NCI-H2107 (cell line): ENCODE results near the gene ATP8B4.

Source experiments
- DNase-seq: peaks from one replicate; lab custom pipeline; 2025; lab: John Stamatoyannopoulos, UW

Gene ATP8B4

DNA sequence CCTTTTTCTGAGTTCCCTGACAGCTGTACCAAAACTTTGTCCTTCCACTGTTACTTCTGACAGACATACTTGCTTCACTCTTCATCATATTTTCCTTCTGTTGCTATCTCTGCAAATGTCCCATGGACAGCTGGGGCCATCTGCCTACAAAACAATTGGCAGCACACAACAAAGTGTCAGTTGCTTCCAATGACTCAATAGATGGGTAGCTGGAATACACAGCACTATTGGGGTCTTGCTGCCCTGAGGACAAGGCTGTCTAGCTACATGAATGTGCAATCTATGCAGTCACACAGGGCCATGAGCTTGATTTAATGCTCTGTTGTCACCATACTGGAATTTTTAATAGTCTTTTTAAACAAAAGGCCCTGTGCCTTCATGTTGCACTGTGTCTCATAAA, 305.4 kb downstream of the ATP8B4 start:
- no peak for DNase-seq

DNA sequence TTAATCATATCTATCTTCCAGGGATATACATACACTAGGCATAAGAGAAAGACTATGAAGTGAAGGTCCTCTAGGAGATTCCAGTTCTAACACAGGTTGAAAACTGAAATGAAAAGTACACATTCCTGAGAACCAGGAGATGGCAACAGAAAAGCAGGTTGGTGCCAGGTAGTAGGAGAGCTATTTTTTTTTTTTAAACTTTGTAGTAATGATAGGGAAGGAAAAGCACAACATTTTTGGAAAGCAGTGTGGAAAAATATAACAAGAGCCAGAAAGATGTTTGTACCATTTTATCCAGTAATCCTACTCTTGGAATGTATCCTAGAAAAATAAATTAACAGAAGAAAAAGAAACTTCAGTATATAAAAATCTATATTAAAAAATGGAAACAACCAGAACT, 308.3 kb downstream of the ATP8B4 start:
- no peak for DNase-seq

DNA sequence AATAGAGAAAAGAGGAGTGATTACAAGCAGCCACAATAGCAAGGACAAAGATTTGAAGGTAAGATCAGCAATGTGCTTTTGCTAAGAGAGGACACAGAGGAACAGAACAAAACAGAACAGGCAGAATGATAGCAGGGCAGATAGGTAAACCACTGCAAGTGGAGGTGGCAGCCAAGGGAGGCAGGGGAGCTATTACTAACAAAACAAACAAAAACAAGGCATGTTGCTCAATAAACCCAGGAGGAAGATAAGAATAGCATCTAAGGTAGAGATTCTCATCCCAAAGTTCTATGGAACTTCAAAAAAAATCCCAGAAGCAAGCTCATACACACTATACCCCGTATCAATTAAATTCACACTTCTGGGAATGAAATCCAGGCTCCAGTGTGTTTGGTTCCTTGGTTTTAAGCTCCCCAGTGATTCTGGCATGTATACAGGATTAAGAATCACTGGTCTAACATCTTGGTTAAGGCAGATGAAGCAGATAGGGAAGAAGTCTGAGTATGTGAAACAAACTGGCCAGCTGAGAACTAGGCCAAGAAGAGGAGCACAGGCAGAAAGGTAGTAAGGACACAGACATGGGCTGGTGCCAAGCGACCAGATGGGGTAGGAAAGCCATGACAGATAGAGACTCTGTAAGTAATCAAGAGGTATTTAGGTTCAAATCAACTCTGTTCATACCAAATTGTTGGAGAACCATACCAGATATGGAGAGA, 309.0 kb downstream of the ATP8B4 start:
- no peak for DNase-seq

DNA sequence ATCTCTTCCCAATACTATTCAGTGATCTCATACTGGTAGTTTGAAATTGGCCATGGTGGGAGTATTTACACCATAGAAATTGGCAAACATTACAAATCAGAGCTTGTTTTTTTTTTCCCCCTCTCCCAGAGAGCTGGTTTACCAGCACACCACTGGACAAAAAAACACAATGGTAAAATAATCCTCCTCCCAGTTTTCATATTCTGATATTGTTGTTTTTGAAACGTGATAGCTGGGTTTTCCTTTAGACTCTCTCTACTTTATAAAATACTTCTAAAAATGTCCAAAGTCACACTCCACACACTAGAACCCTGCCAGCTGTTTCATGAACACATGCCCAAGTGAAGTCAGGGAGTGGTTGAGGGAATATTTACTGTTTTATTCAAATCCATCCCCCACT, 310.7 kb downstream of the ATP8B4 start:
- DNase-seq = no peak
